NCI-H1436 (cell line): ENCODE measurements around the gene HSD11B1L.

Source experiments
- DNase-seq: peaks from one replicate; lab custom pipeline; 2025; lab: John Stamatoyannopoulos, UW

The HSD11B1L gene

GRCh38 chr19:5666921-5667610 is 13.8 kb upstream of the HSD11B1L start:
- DNase-seq: no peak

GRCh38 chr19:5667751-5668271 is 13.0 kb upstream of the HSD11B1L start:
- DNase-seq: no peak

- no peak for DNase-seq
These were observed 11.6 kb upstream of the HSD11B1L start for GRCh38 chr19:5669212-5669611.

GRCh38 chr19:5671600-5671999 is 9.2 kb upstream of the HSD11B1L start:
- DNase-seq: no peak

- no peak for DNase-seq
These were observed 7.9 kb upstream of the HSD11B1L start for GRCh38 chr19:5672708-5673459.

- no peak for DNase-seq
These were observed 7.1 kb upstream of the HSD11B1L start for GRCh38 chr19:5673752-5674151.

GRCh38 chr19:5674714-5675113 is 6.1 kb upstream of the HSD11B1L start:
- DNase-seq: no peak

- no peak for DNase-seq
These were observed 4.6 kb upstream of the HSD11B1L start for GRCh38 chr19:5676105-5676771.

GRCh38 chr19:5676772-5677105 is 4.1 kb upstream of the HSD11B1L start:
- DNase-seq: no peak

GRCh38 chr19:5677136-5677535 is 3.7 kb upstream of the HSD11B1L start:
- DNase-seq: no peak

GRCh38 chr19:5677580-5677979 is 3.2 kb upstream of the HSD11B1L start:
- no peak for DNase-seq

GRCh38 chr19:5678071-5678718 is 2.6 kb upstream of the HSD11B1L start:
- no peak for DNase-seq

GRCh38 chr19:5679289-5680083 is 1.3 kb upstream of the HSD11B1L start:
- no peak for DNase-seq

- no peak for DNase-seq
These were observed 767 bp upstream of the HSD11B1L start for GRCh38 chr19:5680084-5680436.

GRCh38 chr19:5681391-5682106 is 722 bp downstream of the HSD11B1L start:
- DNase-seq: no peak

GRCh38 chr19:5682107-5682482 is 1.3 kb downstream of the HSD11B1L start:
- no peak for DNase-seq

GRCh38 chr19:5683177-5683886 is 2.5 kb downstream of the HSD11B1L start:
- DNase-seq: no peak

- no peak for DNase-seq
These were observed 4.0 kb downstream of the HSD11B1L start for GRCh38 chr19:5684694-5685430.

- no peak for DNase-seq
These were observed 5.5 kb downstream of the HSD11B1L start for GRCh38 chr19:5686326-5686646.
